ACHN (cell line): ENCODE measurements around the gene SLC35F1.

Experiments
- DNase-seq: peaks from one replicate; pipeline ENCODE4 v3.0.0-alpha.2; 2015
- in situ Hi-C: cut with HindIII; loops from 2 replicates; pipeline ENCODE4 v1.10.0; 2017; ENCODE audit warnings: low sequenced_read_pairs, low pct_ligation_motif_present, low pct_unique_long_range_greater_than_20kb

Gene SLC35F1

DNA sequence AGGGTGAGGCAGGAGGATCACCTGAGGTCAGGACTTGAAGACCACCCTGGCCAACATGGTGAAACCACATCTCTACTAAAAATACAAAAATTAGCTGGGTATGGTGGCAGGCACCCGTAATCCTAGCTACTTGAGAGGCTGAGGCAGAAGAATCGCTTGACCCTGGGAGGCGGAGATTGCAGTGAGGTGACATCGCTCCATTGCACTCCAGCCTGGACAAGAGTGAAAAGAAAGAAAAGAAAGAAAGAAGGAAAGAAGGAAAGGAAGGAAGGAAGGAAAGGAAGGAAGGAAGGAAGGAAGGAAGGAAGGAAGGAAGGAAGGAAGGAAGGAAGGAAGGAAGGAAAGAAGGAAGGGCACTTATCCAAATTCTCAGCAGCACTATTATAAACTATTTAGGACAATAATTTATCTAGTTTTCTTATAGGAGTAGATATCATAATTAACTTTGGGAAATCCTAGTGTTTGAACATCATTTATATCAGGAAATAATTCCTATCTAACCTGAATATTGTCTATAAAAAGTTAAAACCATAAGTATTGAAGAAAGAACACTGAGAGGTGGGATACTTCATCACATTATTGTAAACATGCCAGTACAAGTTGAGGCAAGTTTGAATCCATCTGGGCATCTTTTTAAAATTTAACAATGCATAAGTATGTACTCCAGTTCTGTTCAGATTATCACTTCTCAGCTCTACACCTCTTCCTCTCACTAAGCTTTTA lies 305.5 kb downstream of the SLC35F1 start:
- DNase-seq = no peak
- in situ Hi-C loops = no loop called here

DNA sequence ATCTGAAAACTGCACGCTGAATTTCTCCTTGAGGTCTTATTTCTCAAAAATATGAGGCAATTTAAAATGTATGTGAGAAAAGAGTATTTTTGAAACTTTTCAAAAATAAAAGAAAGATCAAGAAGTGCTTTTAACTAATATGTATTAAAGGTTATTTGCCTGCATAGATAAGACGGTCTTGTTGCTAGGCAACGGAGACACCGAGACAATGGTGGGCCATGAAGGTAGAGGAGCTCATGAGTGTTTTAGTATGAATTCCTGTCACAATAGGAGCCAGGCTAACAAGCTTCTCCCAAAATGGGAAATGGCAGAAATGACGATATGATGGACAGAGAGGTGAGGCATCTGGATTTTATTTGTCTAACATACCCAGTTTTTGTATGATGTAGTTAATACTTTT lies 308.2 kb downstream of the SLC35F1 start:
- DNase-seq = no peak
- in situ Hi-C loops = no loop called here

DNA sequence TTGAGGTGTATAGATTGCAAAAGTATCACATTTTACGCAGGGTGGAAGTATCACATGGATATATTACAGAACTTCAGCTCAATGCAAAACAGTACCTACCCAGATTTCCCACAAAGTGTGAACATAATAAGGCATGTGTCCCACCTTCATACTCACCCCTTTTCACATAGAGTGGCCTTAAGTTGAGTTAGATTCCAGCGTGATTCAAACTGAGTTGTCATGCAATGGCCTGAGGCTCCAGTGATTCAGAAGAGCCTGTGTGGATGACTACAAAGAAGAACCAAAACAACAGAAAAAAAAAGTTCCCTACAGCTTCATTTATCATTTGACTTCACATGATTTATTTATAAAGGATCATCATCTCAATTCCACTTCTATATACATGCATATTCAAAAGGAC lies 309.7 kb downstream of the SLC35F1 start:
- in situ Hi-C loops = no loop called here
- no peak for DNase-seq

GRCh38 chr6:118218156-118218555 lies 311.1 kb downstream of the SLC35F1 start:
- in situ Hi-C loops = no loop called here
- DNase-seq = no peak

DNA sequence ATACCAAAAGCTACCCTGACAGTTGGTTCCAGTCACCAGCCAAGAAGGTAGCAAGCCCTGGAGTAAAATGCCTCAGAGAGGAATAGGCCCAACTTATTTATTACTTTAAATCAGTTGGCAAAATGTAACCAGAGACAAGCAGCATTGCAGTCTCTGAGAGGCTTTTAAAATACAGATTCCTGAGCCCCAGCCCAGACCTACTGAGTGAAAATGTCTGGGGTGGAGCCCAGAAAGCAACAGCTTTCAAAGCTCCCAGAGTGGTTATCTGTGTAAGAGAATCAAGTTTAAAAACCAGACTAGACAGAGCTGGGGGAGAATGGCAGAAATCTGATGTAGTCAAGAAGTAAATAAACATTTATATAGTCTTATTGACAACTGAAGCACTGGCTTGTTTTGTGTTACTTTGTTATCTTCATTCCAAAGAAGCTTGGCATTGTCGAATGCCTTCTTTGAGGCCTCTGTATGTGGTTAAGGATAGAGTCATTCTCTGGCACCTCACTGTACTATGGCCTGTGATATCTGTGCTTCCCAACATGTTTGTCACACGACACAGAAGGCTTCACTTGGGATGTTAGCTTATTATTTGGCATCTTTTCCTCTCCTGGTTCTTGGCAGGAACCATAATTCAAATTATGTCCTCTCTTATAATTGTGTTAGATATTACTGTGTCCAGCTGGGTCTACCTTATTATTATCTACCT lies 313.5 kb downstream of the SLC35F1 start:
- in situ Hi-C loops = no loop called here
- no peak for DNase-seq

GRCh38 chr6:118223316-118223715 lies 316.3 kb downstream of the SLC35F1 start:
- no peak for DNase-seq
- in situ Hi-C loops = no loop called here

- no peak for DNase-seq
- in situ Hi-C loops = no loop called here
Observed at GRCh38 chr6:118228886-118229285, 321.8 kb downstream of the SLC35F1 start.

- DNase-seq = no peak
- in situ Hi-C loops = no loop called here
Observed at GRCh38 chr6:118240878-118241528, 333.9 kb downstream of the SLC35F1 start.

GRCh38 chr6:118246406-118246805 lies 339.3 kb downstream of the SLC35F1 start:
- in situ Hi-C loops = no loop called here
- DNase-seq = no peak

- in situ Hi-C loops = no loop called here
- no peak for DNase-seq
Observed at GRCh38 chr6:118248171-118248570, 341.1 kb downstream of the SLC35F1 start.

DNA sequence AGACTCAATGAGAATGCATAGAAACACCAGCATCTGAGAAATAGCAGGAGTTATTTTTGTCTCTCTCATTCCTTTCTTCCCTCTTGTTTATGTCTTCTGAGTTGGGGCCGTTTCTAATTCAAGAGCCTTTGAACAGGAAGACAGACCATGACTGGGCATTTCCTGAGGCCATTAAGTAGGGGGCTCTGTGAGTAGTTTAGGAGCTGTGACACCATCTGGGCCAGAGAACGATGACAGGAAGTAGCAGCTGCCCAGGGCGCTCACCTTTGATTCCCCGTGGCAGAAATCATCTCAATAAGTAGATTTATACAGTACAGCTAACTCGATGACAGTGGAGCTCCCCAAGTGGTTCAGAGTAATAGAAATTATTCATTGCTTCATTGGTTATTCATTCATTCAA lies 342.6 kb downstream of the SLC35F1 start:
- DNase-seq = no peak
- in situ Hi-C loops = no loop called here

GRCh38 chr6:118252474-118252873 lies 345.4 kb downstream of the SLC35F1 start:
- in situ Hi-C loops = no loop called here
- DNase-seq = peak; percentile 1

GRCh38 chr6:118253741-118254140 lies 346.7 kb downstream of the SLC35F1 start:
- in situ Hi-C loops = no loop called here
- no peak for DNase-seq

- in situ Hi-C loops = no loop called here
- DNase-seq = no peak
Observed at GRCh38 chr6:118260833-118261232, 353.8 kb downstream of the SLC35F1 start.

GRCh38 chr6:118263921-118264486 lies 356.9 kb downstream of the SLC35F1 start:
- in situ Hi-C loops = no loop called here
- DNase-seq = peak; percentile 13

DNA sequence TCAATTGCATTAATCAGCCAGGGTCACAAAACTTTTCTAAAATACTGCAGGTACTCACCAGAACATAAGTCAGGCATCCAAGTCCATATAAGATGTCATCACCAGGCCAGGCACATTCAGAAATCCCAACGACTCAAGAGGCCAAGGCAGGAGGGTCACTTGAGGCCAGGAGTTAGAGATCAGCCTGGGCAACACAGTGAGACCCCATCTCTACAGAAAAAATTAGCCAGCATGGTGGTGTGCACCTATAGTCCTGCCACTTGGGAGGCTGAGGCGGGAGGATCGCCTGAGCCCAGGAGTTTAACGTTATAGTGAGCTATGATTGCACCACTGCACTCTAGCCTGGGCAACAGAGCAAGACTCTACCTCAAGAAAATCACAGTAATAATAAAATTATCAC lies 362.6 kb downstream of the SLC35F1 start:
- no peak for DNase-seq
- in situ Hi-C loops = no loop called here

GRCh38 chr6:118277631-118278030 lies 370.6 kb downstream of the SLC35F1 start:
- DNase-seq = no peak

GRCh38 chr6:118280210-118280609 lies 373.1 kb downstream of the SLC35F1 start:
- DNase-seq = no peak
- in situ Hi-C loops = no loop called here

More at GRCh38 chr6:118277631-118278030, 370.6 kb downstream of the SLC35F1 start:
- in situ Hi-C loops = no loop called here

DNA sequence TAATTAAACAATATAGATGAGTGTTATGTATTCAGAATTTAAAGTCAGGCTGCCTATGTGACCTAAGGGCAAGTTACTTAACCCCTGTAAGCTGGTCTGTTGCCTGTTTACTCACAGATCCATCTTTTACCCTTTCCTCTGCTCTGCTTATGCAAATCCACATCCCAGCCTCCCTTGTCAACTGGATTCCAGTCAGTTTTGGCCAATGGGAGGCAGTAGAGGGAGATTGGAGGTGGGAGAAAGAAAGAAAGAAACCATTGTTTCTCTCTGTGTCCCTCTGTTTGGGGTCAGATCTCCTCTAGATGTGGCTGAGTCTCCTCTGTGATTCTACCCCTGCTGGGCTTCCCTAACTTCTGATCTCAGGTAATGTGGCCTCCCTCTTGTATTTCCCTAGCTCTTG lies 374.2 kb downstream of the SLC35F1 start:
- in situ Hi-C loops = no loop called here
- no peak for DNase-seq
